ENCODE data around the gene MARF1. TPM values are rescaled to one million over a fixed set of nuclear protein-coding genes. Genes with fewer than 3 reads are reported as not detected.
"Not testable (repeated sequence)": the region's sequence is repeated elsewhere in the genome, so short reads cannot be mapped to it uniquely, and the experiment has no call there.

The MARF1 gene
- total and polyA plus RNA-seq, 3 donors from 2014 or later: 30.9 to 57.9 (median 49.7) TPM

DNA sequence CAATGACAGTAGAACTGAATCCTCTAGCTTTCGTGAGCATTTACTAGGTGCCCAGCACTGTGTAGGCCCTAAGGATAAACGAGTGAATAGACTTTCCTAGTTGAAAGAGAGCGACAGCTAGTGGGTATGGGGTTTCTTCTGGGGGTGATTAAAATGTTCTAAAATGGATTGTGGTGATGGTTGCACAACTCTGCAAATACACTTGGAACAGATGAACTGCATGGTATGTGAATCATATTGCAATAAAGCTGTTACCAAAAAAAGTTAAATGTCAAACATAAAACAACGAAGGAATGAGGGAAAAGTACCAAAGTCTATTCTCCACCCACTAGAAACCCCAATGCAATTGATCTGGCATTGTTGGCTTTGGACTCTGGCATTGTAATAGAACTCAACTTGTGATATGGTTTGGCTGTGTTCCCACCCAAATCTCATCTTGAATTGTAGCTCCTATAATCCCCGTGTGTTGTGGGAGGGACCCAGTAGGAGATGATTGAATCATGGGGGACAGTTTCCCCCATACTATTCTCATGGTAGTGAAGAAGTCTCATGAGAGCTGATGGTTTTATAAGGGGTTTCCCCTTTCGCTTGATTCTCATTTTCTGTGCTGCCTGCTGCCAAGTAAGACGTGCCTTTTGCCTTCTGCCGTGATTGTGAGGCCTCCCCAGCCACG lies 70.5 kb downstream of the MARF1 start:
- no peak for TF ChIP-seq POLR2A (IDR thresholded peaks at IDR 0.05)
- TF ChIP-seq, protein P1, sequence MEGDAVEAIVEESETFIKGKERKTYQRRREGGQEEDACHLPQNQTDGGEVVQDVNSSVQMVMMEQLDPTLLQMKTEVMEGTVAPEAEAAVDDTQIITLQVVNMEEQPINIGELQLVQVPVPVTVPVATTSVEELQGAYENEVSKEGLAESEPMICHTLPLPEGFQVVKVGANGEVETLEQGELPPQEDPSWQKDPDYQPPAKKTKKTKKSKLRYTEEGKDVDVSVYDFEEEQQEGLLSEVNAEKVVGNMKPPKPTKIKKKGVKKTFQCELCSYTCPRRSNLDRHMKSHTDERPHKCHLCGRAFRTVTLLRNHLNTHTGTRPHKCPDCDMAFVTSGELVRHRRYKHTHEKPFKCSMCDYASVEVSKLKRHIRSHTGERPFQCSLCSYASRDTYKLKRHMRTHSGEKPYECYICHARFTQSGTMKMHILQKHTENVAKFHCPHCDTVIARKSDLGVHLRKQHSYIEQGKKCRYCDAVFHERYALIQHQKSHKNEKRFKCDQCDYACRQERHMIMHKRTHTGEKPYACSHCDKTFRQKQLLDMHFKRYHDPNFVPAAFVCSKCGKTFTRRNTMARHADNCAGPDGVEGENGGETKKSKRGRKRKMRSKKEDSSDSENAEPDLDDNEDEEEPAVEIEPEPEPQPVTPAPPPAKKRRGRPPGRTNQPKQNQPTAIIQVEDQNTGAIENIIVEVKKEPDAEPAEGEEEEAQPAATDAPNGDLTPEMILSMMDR (IDR thresholded peaks at IDR 0.05): no peak
- DNase-seq: no peak
- WGBS, 2 donors: 69 to 76% methylated on average over 9 of the region's 9 CpGs
- intact Hi-C loops (cut with DNase I; ENCODE audit: low total_unique reads): no loop called here
- no peak overlapping the region for H3K27ac ChIP-seq
- no peaks in the 10 kb centered on the region for H3K9me3 ChIP-seq
- no peaks in the 10 kb centered on the region for H3K36me3 ChIP-seq (ENCODE audit: low read depth, missing control alignments)
- no peaks in the 10 kb centered on the region for H3K4me1 ChIP-seq
- H3K27me3 ChIP-seq: no peaks in the 10 kb centered on the region
- no peak overlapping the region for H3K4me3 ChIP-seq

DNA sequence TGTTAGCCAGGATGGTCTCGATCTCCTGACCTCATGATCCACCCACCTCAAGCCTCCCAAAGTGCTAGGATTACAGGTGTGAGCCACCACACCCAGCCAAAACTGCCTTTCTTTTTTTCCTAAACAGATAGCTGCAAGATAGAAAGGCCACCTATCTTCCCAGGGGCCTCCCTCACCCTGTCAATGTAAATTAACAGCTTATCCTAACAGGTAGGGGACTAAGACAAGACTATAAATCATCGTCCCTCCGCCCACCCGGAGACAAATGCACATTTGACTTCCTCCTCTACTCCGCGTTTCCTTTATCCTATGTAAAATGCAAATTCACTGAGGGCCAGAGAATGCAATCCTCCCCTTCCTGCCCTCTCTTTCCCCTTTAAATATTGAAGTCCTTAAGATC lies 71.4 kb downstream of the MARF1 start:
- DNase-seq: no peak
- intact Hi-C loops (cut with DNase I; ENCODE audit: low total_unique reads): no loop called here
- Histone ChIP-seq H3K36me3 (ENCODE audit: low read depth, missing control alignments) (no peaks in the 10 kb centered on the region), H3K4me1 (no peaks in the 10 kb centered on the region), H3K27ac (no peak overlapping the region), H3K9me3 (no peaks in the 10 kb centered on the region), H3K4me3 (no peak overlapping the region), H3K27me3 (no peaks in the 10 kb centered on the region)
- TF ChIP-seq POLR2A (IDR thresholded peaks at IDR 0.05): no peak
- TF ChIP-seq, protein P1 (IDR thresholded peaks at IDR 0.05): no peak
- WGBS, 2 donors: 78 to 84% methylated on average over 6 of the region's 6 CpGs

DNA sequence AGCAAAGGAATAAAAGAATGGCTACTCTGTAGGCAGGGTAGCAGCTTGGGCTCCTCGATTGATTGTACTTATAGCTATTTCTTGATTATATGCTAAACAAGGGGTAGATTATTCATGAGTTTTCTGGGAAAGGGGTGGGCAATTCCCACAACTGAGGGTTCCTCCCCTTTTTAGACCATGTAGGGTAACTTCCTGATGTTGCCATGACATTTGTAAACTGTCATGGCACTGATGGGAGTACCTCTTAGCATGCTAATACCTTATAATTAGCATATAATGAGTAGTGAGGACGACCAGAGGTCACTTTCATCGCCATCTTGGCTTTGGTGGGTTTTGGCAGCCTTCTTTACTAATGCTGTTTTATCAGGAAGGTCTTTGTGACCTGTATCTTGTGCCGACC lies 72.3 kb downstream of the MARF1 start:
- H3K27ac ChIP-seq; H3K4me3 ChIP-seq; H3K27me3 ChIP-seq; DNase-seq; H3K4me1 ChIP-seq; intact Hi-C loops (cut with DNase I; ENCODE audit: low total_unique reads); H3K9me3 ChIP-seq; H3K36me3 ChIP-seq (ENCODE audit: low read depth, missing control alignments): not testable (repeated sequence)
- WGBS, 2 donors: 91 to 92% methylated on average over 4 of the region's 4 CpGs

DNA sequence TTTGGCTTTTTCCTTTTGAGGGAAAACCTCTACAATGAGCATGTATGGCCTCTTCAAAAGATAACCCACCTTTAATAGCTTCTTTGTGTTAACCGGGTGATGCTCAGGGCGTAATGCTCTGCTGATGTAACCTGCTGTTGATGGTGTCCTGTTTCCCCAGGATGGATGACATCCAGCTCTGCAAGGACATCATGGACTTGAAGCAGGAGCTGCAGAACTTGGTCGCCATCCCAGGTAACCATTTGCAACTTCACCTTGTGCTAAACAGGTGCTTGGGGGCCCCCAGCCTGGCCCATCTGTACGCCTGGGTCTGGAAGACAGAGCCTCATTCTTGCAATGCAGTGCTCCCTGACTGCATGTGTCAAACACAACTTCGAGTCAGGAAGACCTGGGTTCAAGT lies 75.1 kb downstream of the MARF1 start:
- H3K9me3 ChIP-seq: no peaks in the 10 kb centered on the region
- DNase-seq: no peak
- no peaks in the 10 kb centered on the region for H3K4me1 ChIP-seq
- H3K36me3 ChIP-seq (ENCODE audit: low read depth, missing control alignments): no peaks in the 10 kb centered on the region
- no peak for TF ChIP-seq POLR2A (IDR thresholded peaks at IDR 0.05)
- TF ChIP-seq, protein P1 (IDR thresholded peaks at IDR 0.05): no peak
- H3K27me3 ChIP-seq: no peaks in the 10 kb centered on the region
- H3K27ac ChIP-seq: no peak overlapping the region
- H3K4me3 ChIP-seq: no peak overlapping the region
- intact Hi-C loops (cut with DNase I; ENCODE audit: low total_unique reads): no loop called here
- WGBS, 2 donors: 91 to 94% methylated on average over 5 of the region's 5 CpGs

DNA sequence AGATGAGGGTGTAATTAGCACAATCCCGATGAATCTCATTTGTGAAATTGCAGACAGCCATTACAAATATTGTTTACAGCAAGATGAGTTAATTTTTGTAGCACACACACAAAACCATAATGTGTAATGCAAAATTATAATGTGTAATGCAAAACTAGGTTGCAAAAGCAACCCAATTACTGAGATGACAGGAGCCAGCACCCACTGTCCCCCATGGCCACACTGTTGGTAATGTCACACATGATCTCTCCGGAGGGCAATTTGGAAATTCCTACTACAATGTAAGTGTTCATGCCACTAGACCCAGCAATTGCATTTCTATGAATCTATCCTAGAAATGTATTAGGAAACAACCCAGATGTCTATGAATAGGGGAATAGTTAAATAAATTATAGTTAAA lies 76.9 kb downstream of the MARF1 start:
- TF ChIP-seq POLR2A (IDR thresholded peaks at IDR 0.05): no peak
- TF ChIP-seq, protein P1 (IDR thresholded peaks at IDR 0.05): no peak
- Histone ChIP-seq H3K27ac (no peak overlapping the region), H3K36me3 (ENCODE audit: low read depth, missing control alignments) (no peaks in the 10 kb centered on the region), H3K27me3 (no peaks in the 10 kb centered on the region), H3K9me3 (no peaks in the 10 kb centered on the region), H3K4me3 (no peak overlapping the region), H3K4me1 (no peaks in the 10 kb centered on the region)
- WGBS, 2 donors: 97 to 98% methylated on average over 2 of the region's 2 CpGs
- no peak for DNase-seq
- intact Hi-C loops (cut with DNase I; ENCODE audit: low total_unique reads): no loop called here
